HepG2 (cell line): Measurements from ENCODE around the gene ANXA3. TPM values are rescaled to one million over a fixed set of nuclear protein-coding genes. Genes with fewer than 3 reads are reported as not detected.

Source experiments
- ATAC-seq: fragments of 200-7000 bp; cut with Tn5 transposase; 3 replicates; pipeline ENCODE4 v1.9.1; 2020; ENCODE audit warnings: mild to moderate bottlenecking, moderate library complexity
- BruUV-seq: library from RNA; stranded (reverse); fragments of 400-500 nt; replicated peaks from 2 replicates; lab custom pipeline; 2021; lab: Mats Ljungman, UMichigan
- CTCF ChIA-PET: fragments of 300-600 bp; formaldehyde crosslinking; extraction: SDS; loops from one replicate; lab custom pipeline; 2021; ENCODE audit warnings: low total read pairs, inconsistent platforms, low intra/inter-chr PET ratio; lab: Yijun Ruan, JAX
- POLR2A ChIA-PET: fragments of 350-600 bp; sonication (Branson Sonifier 250); formaldehyde crosslinking; loops from one replicate; lab custom pipeline; 2020; ENCODE audit warnings: antibody characterized with exemption, inconsistent platforms; lab: Yijun Ruan, JAX
- DNase-seq: peaks from one replicate; pipeline ENCODE4 v3.0.0-alpha.2; 2015; ENCODE audit warnings: low spot score
- FAIRE-seq: peaks from 3 replicates; lab custom pipeline; 2011; peaks lifted over from hg19 to GRCh38; lab: Jason Lieb, UNC
- H2AFZ ChIP-seq: one replicate; pipeline ENCODE4 v1.6.1; 2011; ENCODE audit warnings: low read length, inconsistent platforms
- H3K27ac ChIP-seq: fragments of 300-600 bp; 3 replicates; pipeline ENCODE4 v1.8.0; 2011; ENCODE audit warnings: mixed run types, mild to moderate bottlenecking, mixed read lengths, low read length, inconsistent platforms; ENCODE audit not compliant: insufficient read depth; ENCODE audit errors: extremely low read length
- H3K27me3 ChIP-seq, 2 experiments: fragments of 200-600 bp in 1 of 2; 2 replicates in 1 of 2; 3 replicates in 1 of 2; pipeline versions ENCODE4 v1.6.0 to v1.8.0; 2011; ENCODE audit warnings: low read length in 2 of 2, mild to moderate bottlenecking in 2 of 2, moderate library complexity in 2 of 2, inconsistent platforms in 1 of 2; ENCODE audit not compliant: insufficient read depth in 2 of 2, control insufficient read depth in 1 of 2
- H3K36me3 ChIP-seq, 2 experiments: fragments of 200-600 bp in 1 of 2; replicated peaks in 1 of 2; 2 replicates in 1 of 2; 3 replicates in 1 of 2; pipeline versions ENCODE4 v1.5.1 to v1.8.0; 2011; ENCODE audit warnings: low read length in 2 of 2, inconsistent platforms in 1 of 2; ENCODE audit not compliant: insufficient read depth in 2 of 2, control insufficient read depth in 1 of 2
- H3K4me1 ChIP-seq: 2 replicates; pipeline ENCODE4 v1.5.1; 2012; ENCODE audit warnings: low read length, inconsistent platforms; ENCODE audit not compliant: insufficient read depth
- H3K4me2 ChIP-seq: 2 replicates; pipeline ENCODE4 v1.6.0; 2011; ENCODE audit warnings: low read depth, low read length, inconsistent platforms
- H3K4me3 ChIP-seq, 3 experiments: fragments of 200-600 bp in 1 of 3; sonication (generic), shearing (Covaris generic) in 1 of 3; replicated peaks in 1 of 3; 2 replicates each; pipeline ENCODE4 v1.5.1; 2011 to 2016; ENCODE audit warnings: low read length in 3 of 3, inconsistent platforms in 2 of 3, low read depth in 2 of 3, mild to moderate bottlenecking in 2 of 3, control low read depth in 1 of 3, mixed read lengths in 1 of 3; ENCODE audit not compliant: insufficient read depth in 1 of 3
- H3K79me2 ChIP-seq: one replicate; pipeline ENCODE4 v1.6.1; 2011; ENCODE audit warnings: low read length, inconsistent platforms; ENCODE audit not compliant: insufficient read depth
- H3K9ac ChIP-seq: 2 replicates; pipeline ENCODE4 v1.6.0; 2011; ENCODE audit warnings: mild to moderate bottlenecking, low read depth, low read length, inconsistent platforms; ENCODE audit not compliant: insufficient read depth
- H3K9me3 ChIP-seq: 2 replicates; pipeline ENCODE4 v1.5.1; 2012; ENCODE audit warnings: mild to moderate bottlenecking, low read length
- H4K20me1 ChIP-seq: 2 replicates; pipeline ENCODE4 v1.6.0; 2011; ENCODE audit warnings: inconsistent platforms, mild to moderate bottlenecking, low read length, moderate library complexity; ENCODE audit not compliant: insufficient read depth
- BHLHE40 ChIP-seq: IDR thresholded peaks from 2 replicates; pipeline ENCODE4 v1.6.1; 2011; ENCODE audit warnings: low read length, improper control_type of control experiment
- ELF3 ChIP-seq: IDR thresholded peaks from 2 replicates; pipeline ENCODE4 v1.6.1; 2016; ENCODE audit warnings: missing genetic modification reagents, missing compliant biosample characterization
- FIP1L1 ChIP-seq: fragments of 200-400 bp; formaldehyde crosslinking; IDR thresholded peaks from 2 replicates; pipeline ENCODE4 v1.6.1; 2018; ENCODE audit warnings: low read depth, mild to moderate bottlenecking, low read length, moderate library complexity, borderline replicate concordance; ENCODE audit not compliant: insufficient read depth
- ISX ChIP-seq: sonication (generic); formaldehyde crosslinking; conservative IDR thresholded peaks from 2 replicates; pipeline ENCODE4 v1.5.0; 2020; ENCODE audit warnings: missing genetic modification reagents
- NFIB ChIP-seq: sonication (generic); formaldehyde crosslinking; IDR thresholded peaks from 2 replicates; pipeline ENCODE4 v1.9.0; 2021; ENCODE audit warnings: missing genetic modification reagents, mild to moderate bottlenecking, borderline replicate concordance
- REPIN1 ChIP-seq: sonication (generic); formaldehyde crosslinking; IDR thresholded peaks from 2 replicates; pipeline ENCODE4 v1.8.0; 2022; ENCODE audit warnings: missing genetic modification reagents, low read depth, mild to moderate bottlenecking, borderline replicate concordance
- TRIM24 ChIP-seq: sonication (generic); formaldehyde crosslinking; IDR thresholded peaks from 2 replicates; pipeline ENCODE4 v1.8.0; 2022; ENCODE audit warnings: mild to moderate bottlenecking, missing genetic modification reagents
- ZNF350 ChIP-seq: sonication (generic); formaldehyde crosslinking; IDR thresholded peaks from 2 replicates; pipeline ENCODE4 v1.4.0; 2020; ENCODE audit warnings: mild to moderate bottlenecking, low read depth, missing genetic modification reagents, borderline replicate concordance
- ZNF556 ChIP-seq: sonication (generic); formaldehyde crosslinking; IDR thresholded peaks from 2 replicates; pipeline ENCODE4 v1.4.0; 2020; ENCODE audit warnings: mild to moderate bottlenecking, missing genetic modification reagents, borderline replicate concordance
- ZNF562 ChIP-seq: sonication (generic); formaldehyde crosslinking; IDR thresholded peaks from 2 replicates; pipeline ENCODE4 v1.8.0; 2022; ENCODE audit warnings: missing genetic modification reagents, borderline replicate concordance
- ZSCAN31 ChIP-seq: sonication (generic); formaldehyde crosslinking; IDR thresholded peaks from 2 replicates; pipeline ENCODE4 v1.5.0; 2020; ENCODE audit warnings: low read depth, mild to moderate bottlenecking, missing genetic modification reagents
- WGBS: methylation state at CpG from one replicate; pipeline ENCODE4 v1.1.6; 2017; ENCODE audit warnings: low lambda C conversion rate; 5-methylcytosine and 5-hydroxymethylcytosine counted together
- in situ Hi-C: cut with HindIII; loops from 2 replicates; pipeline ENCODE4 v1.10.0; 2017; ENCODE audit warnings: low pct_unique_long_range_greater_than_20kb; ENCODE audit not compliant: extremely low pct_ligation_motif_present
- intact Hi-C: fragments of 100-400 bp; cut with micrococcal nuclease; formaldehyde crosslinking; loops from one replicate; pipeline ENCODE4 v1.10.0; 2022; ENCODE audit not compliant: unreplicated experiment
- polyA plus RNA-seq, 8 experiments: library from polyadenylated mRNA; depleted of rRNA in 3 of 8; stranded (reverse) in 7 of 8; unstranded in 1 of 8; fragments of >200 nt; fragmentation: Illumina TruSeq in 4 of 8; extraction: Trizol in 4 of 8; gene quantifications; 2 replicates each; pipeline versions ENCODE4 v1.2.1 to v1.2.3, GENCODE V29; 2011 to 2016; ENCODE audit warnings: low read depth in 4 of 8, missing spikeins in 1 of 8, mixed read lengths in 1 of 8; ENCODE audit not compliant: insufficient read depth in 1 of 8
- total RNA-seq, 5 experiments: library from RNA; depleted of rRNA; stranded (reverse); fragments of >200 nt; fragmentation: Illumina TruSeq; extraction: Trizol; gene quantifications; 2 replicates each; pipeline ENCODE4 v1.2.3, GENCODE V29; 2016; ENCODE audit warnings: low read depth in 1 of 5
- TF ChIP-seq, protein P1 (sequence below): sonication (generic); formaldehyde crosslinking; IDR thresholded peaks from 2 replicates; pipeline ENCODE4 v1.5.0; 2020; ENCODE audit warnings: missing genetic modification reagents
- TF ChIP-seq, protein P2 (sequence below): sonication (generic); formaldehyde crosslinking; IDR thresholded peaks from 2 replicates; pipeline ENCODE4 v1.5.1; 2020; ENCODE audit warnings: missing genetic modification reagents, mild to moderate bottlenecking, borderline replicate concordance

ANXA3 gene
- total and polyA plus RNA-seq, 2 of the 13 experiments (the other 11 are each of a cell fraction or from before 2014, with no cell fraction given) = 6.5 to 6.9 TPM

- in situ Hi-C loops = no loop called here
- H4K20me1 ChIP-seq = no peaks in the 10 kb centered on the region
- no peaks in the 10 kb centered on the region for H3K36me3 ChIP-seq
- no peaks in the 10 kb centered on the region for H3K9me3 ChIP-seq
- H3K4me2 ChIP-seq = no peak overlapping the region
- intact Hi-C loops = no loop called here
- ATAC-seq = no peak
- TF ChIP-seq ZNF562 (CRISPR knock-in tag) (no peak), BHLHE40 (no peak), REPIN1 (CRISPR knock-in tag) (no peak), ZNF350 (CRISPR knock-in tag) (no peak), ISX (no peak)
- H3K27me3 ChIP-seq = no peaks in the 10 kb centered on the region
- FAIRE-seq = no peak
- BruUV-seq = no TSS peak
- H3K79me2 ChIP-seq = no peaks in the 10 kb centered on the region
- ChIA-PET CTCF (no interaction called here), POLR2A (no interaction called here)
- H2AFZ ChIP-seq = no peak overlapping the region
- 84% methylated on average over 3 of the region's 3 CpGs for WGBS
- H3K9ac ChIP-seq = no peak overlapping the region
- no peak for DNase-seq
- H3K4me3 ChIP-seq = no peak overlapping the region
- no peaks in the 10 kb centered on the region for H3K4me1 ChIP-seq
- no peak overlapping the region for H3K27ac ChIP-seq
Observed at GRCh38 chr4:78603384-78603783, 51.8 kb downstream of the ANXA3 start.

GRCh38 chr4:78604988-78605387 lies 53.4 kb downstream of the ANXA3 start:
- no peaks in the 10 kb centered on the region for H3K27me3 ChIP-seq
- in situ Hi-C loops = no loop called here
- no peak overlapping the region for H3K4me3 ChIP-seq
- H3K9ac ChIP-seq = no peak overlapping the region
- TF ChIP-seq ZSCAN31 (CRISPR knock-in tag) = no peak
- no peak for TF ChIP-seq TRIM24 (CRISPR knock-in tag)
- TF ChIP-seq FIP1L1 = no peak
- no peak for TF ChIP-seq NFIB
- TF ChIP-seq, protein P1, sequence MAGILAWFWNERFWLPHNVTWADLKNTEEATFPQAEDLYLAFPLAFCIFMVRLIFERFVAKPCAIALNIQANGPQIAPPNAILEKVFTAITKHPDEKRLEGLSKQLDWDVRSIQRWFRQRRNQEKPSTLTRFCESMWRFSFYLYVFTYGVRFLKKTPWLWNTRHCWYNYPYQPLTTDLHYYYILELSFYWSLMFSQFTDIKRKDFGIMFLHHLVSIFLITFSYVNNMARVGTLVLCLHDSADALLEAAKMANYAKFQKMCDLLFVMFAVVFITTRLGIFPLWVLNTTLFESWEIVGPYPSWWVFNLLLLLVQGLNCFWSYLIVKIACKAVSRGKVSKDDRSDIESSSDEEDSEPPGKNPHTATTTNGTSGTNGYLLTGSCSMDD (CRISPR knock-in tag) = no peak
- TF ChIP-seq ELF3 = no peak
- TF ChIP-seq, protein P2, sequence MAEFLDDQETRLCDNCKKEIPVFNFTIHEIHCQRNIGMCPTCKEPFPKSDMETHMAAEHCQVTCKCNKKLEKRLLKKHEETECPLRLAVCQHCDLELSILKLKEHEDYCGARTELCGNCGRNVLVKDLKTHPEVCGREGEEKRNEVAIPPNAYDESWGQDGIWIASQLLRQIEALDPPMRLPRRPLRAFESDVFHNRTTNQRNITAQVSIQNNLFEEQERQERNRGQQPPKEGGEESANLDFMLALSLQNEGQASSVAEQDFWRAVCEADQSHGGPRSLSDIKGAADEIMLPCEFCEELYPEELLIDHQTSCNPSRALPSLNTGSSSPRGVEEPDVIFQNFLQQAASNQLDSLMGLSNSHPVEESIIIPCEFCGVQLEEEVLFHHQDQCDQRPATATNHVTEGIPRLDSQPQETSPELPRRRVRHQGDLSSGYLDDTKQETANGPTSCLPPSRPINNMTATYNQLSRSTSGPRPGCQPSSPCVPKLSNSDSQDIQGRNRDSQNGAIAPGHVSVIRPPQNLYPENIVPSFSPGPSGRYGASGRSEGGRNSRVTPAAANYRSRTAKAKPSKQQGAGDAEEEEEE (CRISPR knock-in tag) = no peak
- TF ChIP-seq ZNF556 (CRISPR knock-in tag) = no peak
- H3K4me2 ChIP-seq = no peak overlapping the region
- H3K79me2 ChIP-seq = no peaks in the 10 kb centered on the region
- DNase-seq (no peak), FAIRE-seq (no peak), ATAC-seq (no peak)
- intact Hi-C loops = no loop called here
- ChIA-PET CTCF (no interaction called here), POLR2A (no interaction called here)
- no peaks in the 10 kb centered on the region for H4K20me1 ChIP-seq
- H3K9me3 ChIP-seq = no peaks in the 10 kb centered on the region
- H3K27ac ChIP-seq = no peak overlapping the region
- no peak overlapping the region for H2AFZ ChIP-seq
- no peaks in the 10 kb centered on the region for H3K36me3 ChIP-seq
- no TSS peak for BruUV-seq
- 69% methylated on average over 2 of the region's 2 CpGs for WGBS
- H3K4me1 ChIP-seq = no peaks in the 10 kb centered on the region
